ENCODE data around the gene BCL10. TPM values are rescaled to one million over a fixed set of nuclear protein-coding genes. Genes with fewer than 3 reads are reported as not detected.

Gene BCL10
- total and polyA plus RNA-seq, 2 of the 13 experiments (the other 11 are each of a cell fraction or from before 2014, with no cell fraction given), result 3.7 to 14.1 TPM

- TF ChIP-seq ARID3A (IDR thresholded peaks at IDR 0.05; ENCODE audit: low read depth, low read length) (no peak), HMGXB3 (CRISPR knock-in tag; IDR thresholded peaks at IDR 0.05; ENCODE audit: borderline replicate concordance) (peak; percentile 37; the same call in 1 of the 2 replicates), ZNF605 (CRISPR knock-in tag; IDR thresholded peaks at IDR 0.05) (peak; percentile 81), ZFP82 (CRISPR knock-in tag; IDR thresholded peaks at IDR 0.05; ENCODE audit: borderline replicate concordance) (0 out of 2 replicates have a peak, but pooled peaks have one; percentile 31), SMAD3 (CRISPR knock-in tag; IDR thresholded peaks at IDR 0.05) (no peak; the same call in 1 of the 2 replicates), BCL6 (CRISPR knock-in tag; IDR thresholded peaks at IDR 0.05) (peak; percentile 33; the same call in 1 of the 2 replicates), KDM6A (CRISPR knock-in tag; IDR thresholded peaks at IDR 0.05; ENCODE audit: low read depth) (no peak), SALL1 (CRISPR knock-in tag; IDR thresholded peaks at IDR 0.05) (peak; percentile 76), ZNF501 (CRISPR knock-in tag; IDR thresholded peaks at IDR 0.05) (peak; percentile 84), RCOR2 (CRISPR knock-in tag; IDR thresholded peaks at IDR 0.05) (no peak), HOXA9 (CRISPR knock-in tag; IDR thresholded peaks at IDR 0.05; ENCODE audit: borderline replicate concordance) (no peak), SALL2 (CRISPR knock-in tag; IDR thresholded peaks at IDR 0.05) (0 out of 2 replicates have a peak, but pooled peaks have one; percentile 49), SNAI1 (CRISPR knock-in tag; IDR thresholded peaks at IDR 0.05; ENCODE audit: borderline replicate concordance) (no peak), POLR2AphosphoS5 (IDR thresholded peaks at IDR 0.05; ENCODE audit: low read depth, low read length) (peak; percentile 97), ATF7-NPFF (CRISPR knock-in tag; IDR thresholded peaks at IDR 0.05; ENCODE audit: low read depth) (0 out of 2 replicates have a peak, but pooled peaks have one; percentile 35), NBN (conservative IDR thresholded peaks at IDR 0.05) (no peak), ATF6 (CRISPR knock-in tag; conservative IDR thresholded peaks at IDR 0.05) (0 out of 2 replicates have a peak, but pooled peaks have one; percentile 34)
- TF ChIP-seq, protein P1, sequence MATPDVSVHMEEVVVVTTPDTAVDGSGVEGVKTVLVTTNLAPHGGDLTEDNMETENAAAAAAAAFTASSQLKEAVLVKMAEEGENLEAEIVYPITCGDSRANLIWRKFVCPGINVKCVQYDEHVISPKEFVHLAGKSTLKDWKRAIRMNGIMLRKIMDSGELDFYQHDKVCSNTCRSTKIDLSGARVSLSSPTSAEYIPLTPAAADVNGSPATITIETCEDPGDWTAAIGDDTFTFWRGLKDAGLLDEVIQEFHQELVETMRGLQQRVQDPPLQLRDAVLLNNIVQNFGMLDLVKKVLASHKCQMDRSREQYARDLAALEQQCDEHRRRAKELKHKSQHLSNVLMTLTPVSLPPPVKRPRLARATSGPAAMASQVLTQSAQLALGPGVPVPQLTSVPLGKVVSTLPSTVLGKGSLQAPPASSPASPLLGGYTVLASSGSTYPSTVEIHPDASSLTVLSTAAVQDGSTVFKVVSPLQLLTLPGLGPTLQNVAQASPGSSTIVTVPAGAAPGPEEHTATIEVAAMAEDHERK (CRISPR knock-in tag; IDR thresholded peaks at IDR 0.05; ENCODE audit: low read depth), result no peak
Measured at GRCh38 chr1:85259118-85259911, 17.1 kb downstream of the BCL10 start, which contains the start of gene C1orf52 (continued).
